SU-DHL-6 (cell line): ENCODE data around the gene CHD1L.

Source experiments
- H2AFZ ChIP-seq: fragments of 200-600 bp; sonication (generic); 2 replicates; pipeline ENCODE4 v1.6.1; 2014; ENCODE audit warnings: low read depth, mild to moderate bottlenecking, moderate library complexity, mixed read lengths, antibody characterized with exemption, low read length; ENCODE audit not compliant: severe bottlenecking
- H3F3A ChIP-seq: fragments of 200-600 bp; shearing (Covaris generic); 2 replicates; pipeline ENCODE4 v1.6.0; 2016; ENCODE audit warnings: antibody characterized with exemption, mild to moderate bottlenecking; ENCODE audit not compliant: insufficient read depth
- H3K27ac ChIP-seq: fragments of 200-600 bp; sonication (generic); 2 replicates; pipeline ENCODE4 v1.5.1; 2016; ENCODE audit warnings: low read depth, mild to moderate bottlenecking, low read length, moderate library complexity, mixed read lengths
- H3K27me3 ChIP-seq: fragments of 200-600 bp; sonication (generic), shearing (Covaris generic); 2 replicates; pipeline ENCODE4 v1.6.0; 2014; ENCODE audit warnings: mild to moderate bottlenecking, low read length
- H3K36me3 ChIP-seq: fragments of 200-600 bp; sonication (generic); 2 replicates; pipeline ENCODE4 v1.6.1; 2014; ENCODE audit warnings: mild to moderate bottlenecking, low read length, mixed read lengths
- H3K4me2 ChIP-seq: fragments of 300-600, 200-600 bp; shearing (Covaris generic), sonication (generic); 2 replicates; pipeline ENCODE4 v1.6.0; 2014; ENCODE audit warnings: low read length, low read depth, mild to moderate bottlenecking; ENCODE audit not compliant: poor library complexity, severe bottlenecking
- H3K4me3 ChIP-seq: fragments of 200-600 bp; sonication (generic); 2 replicates; pipeline ENCODE4 v1.5.1; 2014; ENCODE audit warnings: antibody characterized with exemption, low read length, mild to moderate bottlenecking, mixed read lengths; ENCODE audit not compliant: insufficient read depth, poor library complexity, severe bottlenecking
- H3K79me2 ChIP-seq: fragments of 200-600 bp; sonication (generic); 2 replicates; pipeline ENCODE4 v1.6.1; 2014; ENCODE audit warnings: mild to moderate bottlenecking, low read length, moderate library complexity; ENCODE audit not compliant: insufficient read depth
- H3K9ac ChIP-seq: fragments of 200-600 bp; sonication (generic); 2 replicates; pipeline ENCODE4 v1.7.0; 2014; ENCODE audit warnings: mild to moderate bottlenecking, low read length
- H3K9me2 ChIP-seq: fragments of 200-600 bp; sonication (generic); replicated peaks from 2 replicates; pipeline ENCODE4 v1.6.1; 2014; ENCODE audit warnings: low read length; ENCODE audit not compliant: insufficient read depth
- H3K9me3 ChIP-seq: fragments of 200-600 bp; sonication (generic); 2 replicates; pipeline ENCODE4 v1.6.1; 2014; ENCODE audit warnings: low read length, mixed read lengths; ENCODE audit not compliant: insufficient read depth
- H4K20me1 ChIP-seq: fragments of 200-600 bp; sonication (generic); 2 replicates; pipeline ENCODE4 v1.6.1; 2014; ENCODE audit warnings: low read depth, mild to moderate bottlenecking, antibody characterized with exemption, low read length, moderate library complexity, mixed read lengths
- EZH2phosphoT487 ChIP-seq: fragments of 200-600 bp; sonication (generic), shearing (Covaris generic); conservative IDR thresholded peaks from 2 replicates; pipeline ENCODE4 v1.6.1; 2018; ENCODE audit warnings: mild to moderate bottlenecking, antibody characterized with exemption, low read length, moderate library complexity, mixed read lengths
- TF ChIP-seq, protein P1 (sequence below): fragments of 200-600 bp; sonication (generic); IDR thresholded peaks from one replicate; pipeline ENCODE4 v1.5.1; 2017; ENCODE audit warnings: antibody characterized with exemption, mild to moderate bottlenecking, low read length, moderate library complexity; ENCODE audit not compliant: insufficient read depth, poor library complexity, severe bottlenecking

Gene CHD1L

DNA sequence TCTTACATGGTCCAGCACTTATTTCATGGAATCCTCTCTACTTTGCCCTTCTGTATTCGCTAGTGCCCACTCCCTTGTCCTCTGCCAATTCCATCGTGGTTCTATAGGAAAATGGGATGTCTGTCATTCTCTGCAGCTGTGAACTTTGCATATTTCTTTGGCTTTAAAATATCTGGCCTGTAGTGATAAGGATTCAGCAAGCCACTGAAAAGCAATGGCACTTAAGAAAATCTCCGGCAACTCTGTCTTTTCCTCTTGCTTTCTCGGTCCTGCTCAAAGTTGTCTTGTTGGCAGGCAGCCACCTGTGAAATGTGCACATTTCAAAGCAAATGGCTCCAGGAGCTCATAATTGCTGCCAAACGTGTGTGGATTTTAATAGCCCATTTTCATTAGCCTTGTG lies 91.8 kb downstream of the CHD1L start:
- Histone ChIP-seq H3K9me2 (no peaks in the 10 kb centered on the region), H3K27ac (no peak overlapping the region), H3K4me2 (no peak overlapping the region), H3K36me3 (no peaks in the 10 kb centered on the region), H3K9ac (no peak overlapping the region), H3K79me2 (no peaks in the 10 kb centered on the region), H2AFZ (no peak overlapping the region), H3K27me3 (no peaks in the 10 kb centered on the region; the same call in 1 of the 2 replicates), H4K20me1 (no peaks in the 10 kb centered on the region), H3K9me3 (no peaks in the 10 kb centered on the region), H3K4me3 (no peak overlapping the region), H3F3A (no peaks in the 10 kb centered on the region)
- TF ChIP-seq EZH2phosphoT487 = no peak
- TF ChIP-seq, protein P1, sequence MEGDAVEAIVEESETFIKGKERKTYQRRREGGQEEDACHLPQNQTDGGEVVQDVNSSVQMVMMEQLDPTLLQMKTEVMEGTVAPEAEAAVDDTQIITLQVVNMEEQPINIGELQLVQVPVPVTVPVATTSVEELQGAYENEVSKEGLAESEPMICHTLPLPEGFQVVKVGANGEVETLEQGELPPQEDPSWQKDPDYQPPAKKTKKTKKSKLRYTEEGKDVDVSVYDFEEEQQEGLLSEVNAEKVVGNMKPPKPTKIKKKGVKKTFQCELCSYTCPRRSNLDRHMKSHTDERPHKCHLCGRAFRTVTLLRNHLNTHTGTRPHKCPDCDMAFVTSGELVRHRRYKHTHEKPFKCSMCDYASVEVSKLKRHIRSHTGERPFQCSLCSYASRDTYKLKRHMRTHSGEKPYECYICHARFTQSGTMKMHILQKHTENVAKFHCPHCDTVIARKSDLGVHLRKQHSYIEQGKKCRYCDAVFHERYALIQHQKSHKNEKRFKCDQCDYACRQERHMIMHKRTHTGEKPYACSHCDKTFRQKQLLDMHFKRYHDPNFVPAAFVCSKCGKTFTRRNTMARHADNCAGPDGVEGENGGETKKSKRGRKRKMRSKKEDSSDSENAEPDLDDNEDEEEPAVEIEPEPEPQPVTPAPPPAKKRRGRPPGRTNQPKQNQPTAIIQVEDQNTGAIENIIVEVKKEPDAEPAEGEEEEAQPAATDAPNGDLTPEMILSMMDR = no peak

DNA sequence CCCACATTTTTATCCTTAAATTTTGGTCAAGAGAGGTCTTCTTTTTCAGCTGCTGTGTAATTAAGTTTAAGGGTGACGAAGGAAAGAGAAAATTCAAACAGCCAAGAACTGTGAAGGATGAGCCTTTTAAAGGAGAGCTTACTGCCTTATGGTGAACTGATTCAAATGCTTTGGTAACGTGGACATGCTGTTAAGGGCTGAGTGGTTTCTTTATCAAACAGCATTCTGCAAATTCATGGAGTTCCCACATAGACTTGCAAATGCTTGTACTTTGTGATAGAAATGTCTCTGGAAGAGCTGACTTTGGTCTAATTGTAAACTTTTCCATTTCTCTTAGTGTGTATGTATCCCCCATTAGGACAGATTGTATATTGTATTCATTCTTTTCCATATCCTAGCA lies 93.8 kb downstream of the CHD1L start:
- Histone ChIP-seq H3K9ac (no peak overlapping the region), H3K4me2 (no peak overlapping the region), H3K4me3 (no peak overlapping the region), H3K79me2 (no peaks in the 10 kb centered on the region), H3K9me2 (no peaks in the 10 kb centered on the region), H4K20me1 (no peaks in the 10 kb centered on the region), H3K36me3 (no peaks in the 10 kb centered on the region), H3K27ac (no peak overlapping the region), H3F3A (no peaks in the 10 kb centered on the region), H2AFZ (no peak overlapping the region), H3K9me3 (no peaks in the 10 kb centered on the region), H3K27me3 (no peaks in the 10 kb centered on the region; the same call in 1 of the 2 replicates)
- TF ChIP-seq, protein P1 = no peak
- no peak for TF ChIP-seq EZH2phosphoT487

DNA sequence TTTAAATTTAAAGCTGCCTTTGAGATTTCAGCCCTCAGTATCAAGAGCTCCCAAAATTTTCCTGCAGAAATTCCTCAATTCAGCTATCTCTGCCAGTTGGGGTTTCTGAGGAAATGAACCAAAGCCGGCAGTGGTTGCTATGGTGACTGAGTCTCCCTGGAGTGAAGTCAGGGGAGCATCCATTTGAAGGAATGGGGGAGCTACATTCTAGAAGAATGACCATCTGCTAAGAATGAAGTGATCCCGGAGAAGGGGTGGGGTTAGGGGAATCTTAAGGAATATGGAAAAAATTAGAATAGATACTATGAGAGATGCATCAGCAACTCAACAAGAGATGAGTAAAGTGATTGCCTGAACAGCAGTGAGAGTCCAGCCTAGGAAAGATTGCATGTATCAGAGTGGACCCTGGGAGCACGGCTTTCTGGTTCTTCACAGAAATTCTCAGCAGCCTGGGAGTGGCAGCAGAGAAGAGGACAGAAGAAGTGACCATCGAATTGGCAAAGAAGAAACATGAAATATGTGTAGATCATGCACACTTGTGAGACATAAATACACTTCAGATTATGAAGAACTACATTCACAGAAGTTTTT lies 94.7 kb downstream of the CHD1L start:
- H3K27me3 ChIP-seq = no peaks in the 10 kb centered on the region; the same call in 1 of the 2 replicates
- TF ChIP-seq EZH2phosphoT487 = no peak
- TF ChIP-seq, protein P1 = no peak
- H2AFZ ChIP-seq = no peak overlapping the region
- H3K4me3 ChIP-seq = no peak overlapping the region
- H3K9me2 ChIP-seq = no peaks in the 10 kb centered on the region
- no peaks in the 10 kb centered on the region for H3F3A ChIP-seq
- H3K27ac ChIP-seq = no peak overlapping the region
- H3K9me3 ChIP-seq = no peaks in the 10 kb centered on the region
- H4K20me1 ChIP-seq = no peaks in the 10 kb centered on the region
- no peaks in the 10 kb centered on the region for H3K79me2 ChIP-seq
- no peaks in the 10 kb centered on the region for H3K36me3 ChIP-seq
- H3K9ac ChIP-seq = no peak overlapping the region
- no peak overlapping the region for H3K4me2 ChIP-seq
